Renal pelvis (tissue), 4 donors: ENCODE measurements around the gene RASSF1. TPM values are rescaled to one million over a fixed set of nuclear protein-coding genes. Genes with fewer than 3 reads are reported as not detected.
A peak's percentile ranks its signal among the peaks of the same experiment; 100 is the strongest.
"Not testable (repeated sequence)": the region's sequence is repeated elsewhere in the genome, so short reads cannot be mapped to it uniquely, and the experiment has no call there.

Source experiments
- DNase-seq: peaks from one replicate; pipeline ENCODE4 v3.0.0-alpha.2; 2013
- polyA plus RNA-seq, 3 donors: library from polyadenylated mRNA; unstranded; fragments of 120-200 nt; gene quantifications; one replicate each; pipeline ENCODE4 v1.2.1, GENCODE V29; 2013; ENCODE audit not compliant: insufficient read length in 3 of 3

RASSF1 gene
- polyA plus RNA-seq, 3 donors, result 21.0 to 22.6 (median 21.5) TPM

- no peak for DNase-seq
Measured at GRCh38 chr3:50325497-50326181, 15.0 kb downstream of the RASSF1 start.

- no peak for DNase-seq
Measured at GRCh38 chr3:50325113-50325480, 15.5 kb downstream of the RASSF1 start.

GRCh38 chr3:50324351-50325112, 16.1 kb downstream of the RASSF1 start:
- no peak for DNase-seq

DNA sequence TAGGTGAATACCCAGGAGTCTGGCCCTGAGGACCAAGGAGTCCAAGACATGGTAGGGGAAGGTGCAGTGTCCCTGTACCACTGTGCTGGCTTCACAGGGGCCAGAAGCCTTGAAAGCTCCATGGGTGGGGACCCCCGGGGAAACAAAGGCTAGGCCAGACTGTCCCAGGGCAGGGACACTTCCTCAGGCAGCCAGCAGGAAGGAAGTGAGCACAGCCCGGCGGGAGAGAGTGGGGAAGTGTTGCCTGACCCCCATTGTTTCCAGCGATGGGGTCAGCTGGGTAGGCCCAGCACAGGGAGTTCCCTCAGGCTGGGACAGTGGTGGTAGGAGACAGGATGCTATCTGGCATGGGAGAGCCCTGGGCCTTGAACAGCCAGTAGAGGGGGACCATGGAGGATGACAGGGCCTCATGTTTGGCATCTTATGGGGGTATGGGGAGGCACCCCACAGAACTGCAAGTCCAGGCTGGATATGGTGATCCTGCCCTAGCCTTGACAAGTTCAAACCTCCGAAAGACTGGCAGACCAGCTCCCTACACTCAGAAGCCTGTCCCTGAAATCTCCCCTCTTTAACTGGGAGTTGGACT, 16.9 kb downstream of the RASSF1 start:
- DNase-seq, result no peak

DNA sequence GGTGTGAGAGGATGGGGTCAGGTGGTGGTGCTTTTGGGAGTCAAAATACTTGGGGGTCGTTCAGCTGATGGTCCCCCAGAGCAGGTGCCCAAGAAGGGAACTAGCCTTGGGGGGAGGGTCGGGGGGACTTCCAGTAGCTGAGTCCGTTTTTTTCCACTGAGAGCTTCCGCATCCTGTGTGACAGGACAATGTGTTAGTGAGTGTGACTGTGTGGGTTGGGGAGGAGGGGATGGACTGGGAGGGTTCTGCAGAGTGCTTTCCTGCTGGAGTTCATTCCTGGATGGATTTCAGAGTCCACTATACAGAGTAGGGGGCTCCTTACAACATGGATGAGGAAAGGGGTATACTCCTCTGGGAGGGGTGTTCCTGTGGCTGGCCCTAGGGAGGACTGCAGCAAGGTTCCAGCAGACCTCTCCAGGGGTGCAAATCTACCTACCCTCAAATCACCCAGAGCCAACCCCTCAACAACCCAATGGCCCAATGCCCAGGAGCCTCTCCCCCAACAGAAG, 17.5 kb downstream of the RASSF1 start:
- DNase-seq, result no peak

- no peak for DNase-seq
Measured at GRCh38 chr3:50322386-50323091, 18.1 kb downstream of the RASSF1 start, which contains the start of gene HYAL2. TSS of gene HYAL2 (minus strand) at chr3:50322745. CDS start at chr3:50320489, 2,256 bp downstream.

- DNase-seq, result no peak
Measured at GRCh38 chr3:50322115-50322385, 18.6 kb downstream of the RASSF1 start.

- DNase-seq, result peak; percentile 91
Measured at GRCh38 chr3:50321336-50322114, 19.1 kb downstream of the RASSF1 start.

DNA sequence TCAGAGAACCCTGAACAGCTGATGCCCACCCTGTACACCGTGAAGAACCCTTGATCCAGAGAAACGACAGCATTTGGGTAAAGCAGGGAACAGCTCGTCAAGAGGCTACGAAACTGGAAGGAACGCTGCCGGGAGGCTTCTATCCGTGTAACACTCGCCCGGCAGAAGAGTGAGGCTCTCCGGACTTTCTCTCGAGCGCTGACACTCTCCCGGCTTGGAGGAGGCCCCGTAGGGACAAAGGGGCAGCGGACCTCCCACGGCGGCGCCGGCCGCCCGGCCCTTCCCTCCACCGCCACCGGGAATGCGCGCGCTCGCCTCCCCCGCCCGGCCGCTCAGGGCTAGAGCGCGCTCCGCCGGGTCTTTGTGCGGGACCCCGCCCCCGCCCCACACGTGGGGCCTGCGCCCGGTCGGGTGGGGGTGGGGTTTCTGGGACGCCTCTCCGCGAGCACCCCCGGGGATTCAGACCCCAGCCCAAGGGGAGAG, 19.7 kb downstream of the RASSF1 start:
- DNase-seq, result peak; percentile 88

DNA sequence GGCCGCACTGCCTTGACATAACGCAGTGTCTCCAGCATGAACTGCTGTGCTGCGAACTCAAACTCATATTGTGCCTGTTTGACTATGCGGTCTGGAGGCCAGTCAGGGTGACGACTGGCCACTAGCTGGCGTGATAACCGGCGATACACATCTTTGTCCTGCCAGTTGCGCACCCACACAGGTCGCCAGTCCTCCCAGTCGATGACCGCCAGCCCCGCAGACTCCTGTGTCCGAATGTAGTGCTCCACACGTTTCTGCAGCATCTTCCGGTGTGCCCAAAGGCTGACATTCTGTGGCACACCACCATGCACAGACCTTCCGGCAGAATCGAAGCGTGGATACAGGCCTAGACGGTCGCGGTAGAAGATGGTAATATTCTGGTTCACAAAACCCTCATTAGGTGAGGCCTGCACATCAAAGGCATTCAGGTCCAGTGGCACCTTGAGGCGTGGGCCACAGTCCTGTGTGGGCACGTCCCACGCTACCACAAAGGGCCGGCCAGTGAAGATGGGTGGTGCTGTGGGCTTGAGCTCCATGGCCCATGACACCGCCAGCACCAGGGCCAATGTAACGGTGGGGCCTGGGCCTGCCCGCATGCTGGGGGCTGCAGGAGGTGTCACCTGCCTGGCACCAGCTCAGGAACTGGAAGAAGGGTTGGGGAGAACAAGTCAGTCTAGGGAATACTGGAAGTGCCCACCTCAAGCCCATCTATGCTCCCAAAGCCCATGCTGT, 20.6 kb downstream of the RASSF1 start:
- no peak for DNase-seq

DNA sequence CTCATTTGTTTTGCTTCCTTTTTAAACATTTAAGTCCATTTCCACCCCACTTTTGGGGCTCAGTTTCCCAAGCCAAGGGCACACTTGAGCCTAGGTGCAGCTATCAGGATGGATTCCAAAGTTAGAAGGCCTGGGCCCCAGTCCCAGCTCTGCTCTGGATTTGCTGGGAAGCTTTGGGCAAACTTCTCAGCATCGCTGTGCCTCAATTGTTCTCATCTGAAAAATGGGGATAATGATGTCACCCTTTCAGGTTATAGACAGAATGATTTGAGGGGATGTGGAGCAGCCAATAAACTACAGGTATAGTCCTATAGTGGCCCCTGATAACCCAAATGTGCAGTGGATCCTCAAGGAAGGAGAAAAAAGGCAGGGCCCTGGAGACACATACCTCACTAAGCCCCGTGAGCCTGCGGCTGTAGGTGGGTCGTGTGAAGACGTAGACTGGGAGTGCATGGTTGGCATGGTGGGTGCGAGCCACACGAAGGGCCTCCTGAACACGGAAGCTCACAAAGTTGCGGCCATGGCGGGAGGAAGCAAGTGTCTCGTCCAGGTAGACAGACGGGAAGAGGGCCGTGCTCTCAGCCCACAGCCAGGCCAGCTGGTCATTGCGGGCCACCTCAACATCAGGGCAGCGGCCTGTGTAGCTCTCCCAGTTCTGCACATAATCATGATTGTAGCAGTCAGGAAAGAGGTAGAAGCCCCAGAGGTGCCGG, 21.3 kb downstream of the RASSF1 start:
- no peak for DNase-seq

- no peak for DNase-seq
Measured at GRCh38 chr3:50318615-50319014, 22.0 kb downstream of the RASSF1 start.

DNA sequence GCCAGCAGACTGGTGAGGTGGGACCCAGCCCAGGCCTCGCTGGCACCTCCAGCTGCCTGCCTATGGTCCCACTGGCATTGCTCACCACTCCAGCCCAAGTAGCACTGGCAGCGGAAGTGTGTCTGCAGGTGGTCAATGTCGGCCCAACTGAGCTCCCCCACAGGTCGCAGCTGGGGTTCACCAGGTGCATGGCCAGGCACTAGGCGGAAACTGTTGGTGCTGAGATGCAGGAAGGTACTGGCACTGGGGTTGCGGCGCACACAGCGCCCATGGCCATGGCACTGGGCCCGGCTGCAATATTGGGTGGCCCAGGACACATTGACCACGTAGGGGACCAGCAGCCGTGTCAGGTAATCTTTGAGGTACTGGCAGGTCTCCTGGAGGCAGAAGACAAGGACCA, 22.5 kb downstream of the RASSF1 start:
- no peak for DNase-seq

GRCh38 chr3:50317300-50317699, 23.3 kb downstream of the RASSF1 start:
- DNase-seq, result no peak

- DNase-seq, result no peak
Measured at GRCh38 chr3:50316657-50317242, 23.9 kb downstream of the RASSF1 start.

DNA sequence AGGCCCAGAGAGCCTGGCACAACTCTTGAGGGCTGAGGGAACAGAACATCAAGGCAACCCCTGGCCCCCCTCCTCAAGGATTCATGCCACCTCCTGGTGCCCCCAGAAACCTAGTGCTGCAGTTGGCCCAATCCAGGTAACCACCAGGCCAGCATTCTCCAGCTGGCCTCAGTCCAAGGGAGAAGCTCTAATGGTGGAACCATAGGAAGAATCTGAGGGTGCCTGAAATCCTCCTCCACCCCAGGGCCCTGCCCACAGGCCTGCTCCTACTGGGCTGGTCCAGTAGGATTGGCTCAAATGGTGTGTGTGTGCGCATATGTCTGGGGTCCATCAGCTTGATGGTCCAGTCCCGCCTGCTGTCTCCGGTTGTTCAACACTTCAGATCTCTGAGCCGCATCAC, 25.8 kb downstream of the RASSF1 start:
- DNase-seq, result no peak

- DNase-seq, result no peak
Measured at GRCh38 chr3:50314342-50314741, 26.3 kb downstream of the RASSF1 start.

DNA sequence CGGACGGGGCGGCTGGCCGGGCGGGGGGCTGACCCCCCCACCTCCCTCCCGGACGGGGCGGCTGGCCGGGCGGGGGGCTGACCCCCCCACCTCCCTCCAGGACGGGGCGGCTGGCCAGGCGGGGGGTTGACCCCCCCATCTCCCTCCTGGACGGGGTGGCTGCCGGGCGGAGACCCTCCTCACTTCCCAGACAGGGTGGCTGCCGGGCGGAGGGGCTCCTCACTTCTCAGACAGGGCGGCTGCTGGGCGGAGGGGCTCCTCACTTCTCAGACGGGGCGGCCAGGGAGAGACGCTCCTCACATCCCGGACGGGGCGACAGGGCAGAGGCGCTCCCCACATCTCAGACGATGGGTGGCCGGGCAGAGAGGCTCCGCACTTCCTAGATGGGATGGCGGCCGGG, 28.6 kb downstream of the RASSF1 start:
- DNase-seq, result not testable (repeated sequence)

GRCh38 chr3:50304601-50305000, 36.0 kb downstream of the RASSF1 start:
- DNase-seq, result no peak
